GM18861 (cell line): ENCODE results near the gene TPRG1L.
"Not testable (repeated sequence)": the region's sequence is repeated elsewhere in the genome, so short reads cannot be mapped to it uniquely, and the experiment has no call there.

Source experiments
- ATAC-seq: cut with Tn5 transposase; IDR thresholded peaks from one replicate; pipeline ENCODE4 v1.9.1; 2021; ENCODE audit not compliant: unreplicated experiment

TPRG1L gene

GRCh38 chr1:3608154-3608553 is 16.7 kb upstream of the TPRG1L start:
- no peak for ATAC-seq

GRCh38 chr1:3609016-3609768 is 15.6 kb upstream of the TPRG1L start:
- ATAC-seq = no peak

- ATAC-seq = no peak
Observed at GRCh38 chr1:3609769-3610526, 14.9 kb upstream of the TPRG1L start.

- no peak for ATAC-seq
Observed at GRCh38 chr1:3610527-3611169, 14.2 kb upstream of the TPRG1L start.

GRCh38 chr1:3611170-3612019 is 13.4 kb upstream of the TPRG1L start, which contains the start of gene MEGF6:
TSS of gene MEGF6 (minus strand) at chr1:3611508. CDS start at chr1:3611268, 240 bp downstream.
- no peak for ATAC-seq

- ATAC-seq = no peak
Observed at GRCh38 chr1:3612123-3612522, 12.7 kb upstream of the TPRG1L start.

- no peak for ATAC-seq
Observed at GRCh38 chr1:3614755-3615742, 9.8 kb upstream of the TPRG1L start.

- no peak for ATAC-seq
Observed at GRCh38 chr1:3616861-3617260, 8.0 kb upstream of the TPRG1L start.

GRCh38 chr1:3617806-3618345 is 6.9 kb upstream of the TPRG1L start:
- ATAC-seq = no peak

- no peak for ATAC-seq
Observed at GRCh38 chr1:3618531-3618880, 6.3 kb upstream of the TPRG1L start.

GRCh38 chr1:3618881-3619671 is 5.7 kb upstream of the TPRG1L start:
- peak; percentile 44 for ATAC-seq

GRCh38 chr1:3620708-3621107 is 4.1 kb upstream of the TPRG1L start:
- no peak for ATAC-seq

GRCh38 chr1:3621151-3621671 is 3.6 kb upstream of the TPRG1L start:
- ATAC-seq = not testable (repeated sequence)

- not testable (repeated sequence) for ATAC-seq
Observed at GRCh38 chr1:3622102-3622501, 2.7 kb upstream of the TPRG1L start.

GRCh38 chr1:3623441-3624199 is 1.2 kb upstream of the TPRG1L start:
- no peak for ATAC-seq

GRCh38 chr1:3625151-3625907 is 514 bp downstream of the TPRG1L start:
- no peak for ATAC-seq

GRCh38 chr1:3626025-3626424 is 1.2 kb downstream of the TPRG1L start:
- no peak for ATAC-seq
